Trophoblast cell (in vitro differentiated cells and primary cell): Measurements from ENCODE around the gene VEGFC.

Experiments used
- DNase-seq, 2 donors: peaks; one replicate each; pipeline ENCODE4 v3.0.0-alpha.2; 2016
- H2AFZ ChIP-seq: 2 replicates; pipeline ENCODE4 v1.6.1; 2013; ENCODE audit warnings: low read length, moderate library complexity, mild to moderate bottlenecking; ENCODE audit not compliant: insufficient read depth, poor library complexity
- H2AK5ac ChIP-seq: 2 replicates; pipeline ENCODE4 v1.6.1; 2013; ENCODE audit warnings: mild to moderate bottlenecking, low read length
- H2BK120ac ChIP-seq: 2 replicates; pipeline ENCODE4 v1.6.1; 2013; ENCODE audit warnings: low read length, mild to moderate bottlenecking, moderate library complexity; ENCODE audit not compliant: insufficient read depth, poor library complexity
- H2BK12ac ChIP-seq: 2 replicates; pipeline ENCODE4 v1.6.1; 2013; ENCODE audit warnings: mild to moderate bottlenecking, low read length, moderate library complexity
- H2BK5ac ChIP-seq: 2 replicates; pipeline ENCODE4 v1.6.1; 2013; ENCODE audit warnings: low read length, low read depth, moderate library complexity, mild to moderate bottlenecking; ENCODE audit not compliant: poor library complexity
- H3K14ac ChIP-seq: 2 replicates; pipeline ENCODE4 v1.6.1; 2013; ENCODE audit warnings: mild to moderate bottlenecking, low read length
- H3K18ac ChIP-seq: 2 replicates; pipeline ENCODE4 v1.6.1; 2013; ENCODE audit warnings: mild to moderate bottlenecking, low read length
- H3K23ac ChIP-seq: 2 replicates; pipeline ENCODE4 v1.6.1; 2013; ENCODE audit warnings: low read length
- H3K27ac ChIP-seq: 2 replicates; pipeline ENCODE4 v1.5.1; 2013; ENCODE audit warnings: low read depth, mild to moderate bottlenecking, inconsistent platforms, low read length, moderate library complexity
- H3K27me3 ChIP-seq: 2 replicates; pipeline ENCODE4 v1.6.1; 2013; ENCODE audit warnings: inconsistent platforms, mild to moderate bottlenecking, low read length, moderate library complexity; ENCODE audit not compliant: insufficient read depth
- H3K36me3 ChIP-seq, 2 experiments: 1 replicate in 1 of 2; 2 replicates in 1 of 2; pipeline ENCODE4 v1.6.1; 2013; ENCODE audit warnings: low read length in 2 of 2, mild to moderate bottlenecking in 2 of 2, moderate library complexity in 1 of 2; ENCODE audit not compliant: insufficient read depth in 2 of 2, control insufficient read depth in 1 of 2
- H3K4ac ChIP-seq: 2 replicates; pipeline ENCODE4 v1.6.1; 2013; ENCODE audit warnings: low read depth, mild to moderate bottlenecking, low read length, moderate library complexity
- H3K4me1 ChIP-seq, 2 experiments: 1 replicate in 1 of 2; 2 replicates in 1 of 2; pipeline ENCODE4 v1.6.1; 2013; ENCODE audit warnings: low read length in 2 of 2, mild to moderate bottlenecking in 2 of 2, moderate library complexity in 1 of 2; ENCODE audit not compliant: insufficient read depth in 2 of 2, control insufficient read depth in 1 of 2
- H3K4me2 ChIP-seq: 2 replicates; pipeline ENCODE4 v1.6.1; 2013; ENCODE audit warnings: inconsistent platforms, mild to moderate bottlenecking, low read length, moderate library complexity
- H3K4me3 ChIP-seq: 2 replicates; pipeline ENCODE4 v1.5.1; 2013; ENCODE audit warnings: mild to moderate bottlenecking, low read depth, low read length, inconsistent platforms
- H3K79me1 ChIP-seq: one replicate; pipeline ENCODE4 v1.6.1; 2013; ENCODE audit warnings: low read length
- H3K79me2 ChIP-seq: 2 replicates; pipeline ENCODE4 v1.6.1; 2013; ENCODE audit warnings: low read length, mild to moderate bottlenecking; ENCODE audit not compliant: control insufficient read depth, insufficient read depth, poor library complexity
- H3K9ac ChIP-seq: 2 replicates; pipeline ENCODE4 v1.6.1; 2013; ENCODE audit warnings: mild to moderate bottlenecking, low read length
- H3K9me3 ChIP-seq: 2 replicates; pipeline ENCODE4 v1.6.1; 2013; ENCODE audit warnings: low read depth, mild to moderate bottlenecking, control low read depth, inconsistent platforms, low read length; ENCODE audit not compliant: insufficient read depth
- H4K12ac ChIP-seq: 2 replicates; pipeline ENCODE4 v1.6.1; 2013; ENCODE audit warnings: low read depth, mild to moderate bottlenecking, low read length, moderate library complexity
- H4K8ac ChIP-seq: 2 replicates; pipeline ENCODE4 v1.6.1; 2013; ENCODE audit warnings: low read depth, mild to moderate bottlenecking, low read length, moderate library complexity
- H4K91ac ChIP-seq: one replicate; pipeline ENCODE4 v1.6.1; 2013; ENCODE audit warnings: low read depth, mild to moderate bottlenecking, low read length, moderate library complexity
- WGBS: extraction: QIAGEN DNeasy Blood & Tissue Kit; methylation state at CpG from one replicate; pipeline ENCODE4 v1.1.7; 2013; ENCODE audit warnings: missing lambda C conversion rate; ENCODE audit not compliant: insufficient read length, insufficient coverage; ENCODE audit errors: extremely low coverage; 5-methylcytosine and 5-hydroxymethylcytosine counted together

The VEGFC gene

DNA sequence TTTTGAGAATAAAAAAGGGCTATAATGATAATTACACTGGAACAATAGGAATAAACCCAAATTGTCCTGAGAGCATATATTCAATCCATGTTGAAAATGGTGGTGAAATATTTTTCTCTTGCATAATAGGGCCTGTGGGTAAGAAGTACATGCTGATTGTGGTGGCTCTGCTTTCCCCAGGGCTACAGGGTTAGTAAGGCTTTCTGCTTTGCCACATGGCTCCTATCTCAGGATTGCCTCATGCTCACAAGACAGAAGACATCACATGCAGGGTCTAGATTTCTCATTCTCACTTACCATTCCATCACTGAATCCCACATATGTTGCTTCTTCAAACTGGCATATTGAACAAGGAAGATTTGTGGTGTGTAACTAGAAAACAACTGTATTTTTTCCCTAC lies 12.4 kb upstream of the VEGFC start:
- Histone ChIP-seq H3K4me2 (no peak overlapping the region), H4K12ac (no peak overlapping the region), H3K9me3 (peaks cover 3% of the 10 kb centered on the region), H2BK5ac (no peak overlapping the region), H2AK5ac (no peak overlapping the region), H3K23ac (no peak overlapping the region), H2BK120ac (no peak overlapping the region), H3K4me3 (no peak overlapping the region), H2BK12ac (no peak overlapping the region), H3K79me1 (no peaks in the 10 kb centered on the region), H3K4me1 (no peaks in the 10 kb centered on the region), H3K36me3 (no peaks in the 10 kb centered on the region), H4K91ac (no peak overlapping the region), H3K79me2 (no peaks in the 10 kb centered on the region), H3K18ac (no peak overlapping the region), H3K27me3 (no peaks in the 10 kb centered on the region), H3K9ac (no peak overlapping the region), H2AFZ (no peak overlapping the region), H3K4ac (no peak overlapping the region), H3K27ac (no peak overlapping the region), H3K14ac (no peak overlapping the region), H4K8ac (no peak overlapping the region)
- no peak for DNase-seq

DNA sequence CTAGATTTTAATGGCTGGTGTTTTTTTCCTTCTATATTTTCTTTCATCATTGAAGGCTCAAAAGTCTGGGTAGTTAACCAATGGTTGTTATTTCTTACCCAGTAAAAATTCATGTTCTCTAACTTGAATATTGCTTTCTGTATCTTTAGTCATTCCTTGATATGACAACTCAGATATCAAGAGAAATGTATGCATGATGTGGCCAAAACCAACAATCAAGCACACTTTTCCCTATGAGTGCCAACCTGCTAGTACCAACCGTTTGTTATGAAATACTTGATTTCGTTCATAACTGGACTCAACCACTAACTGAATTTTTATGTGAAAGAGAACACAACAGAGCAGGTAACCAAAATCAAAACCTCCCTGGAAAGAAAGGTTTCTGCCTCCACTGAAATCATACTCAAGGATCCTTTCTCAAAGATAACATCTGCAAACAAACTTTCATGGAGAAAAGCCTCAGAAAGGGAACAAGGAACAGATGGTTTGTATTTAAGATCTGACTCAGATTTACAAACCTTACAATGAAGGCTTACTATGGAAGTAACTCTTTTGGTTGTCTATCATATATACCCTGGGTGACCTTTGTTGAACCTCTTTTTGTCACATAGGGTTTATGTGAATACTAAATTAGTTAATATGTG lies 8.3 kb upstream of the VEGFC start:
- Histone ChIP-seq H3K27me3 (no peaks in the 10 kb centered on the region), H3K4me3 (no peak overlapping the region), H3K4ac (no peak overlapping the region), H3K18ac (no peak overlapping the region), H4K12ac (no peak overlapping the region), H2BK120ac (no peak overlapping the region), H3K14ac (no peak overlapping the region), H4K8ac (no peak overlapping the region), H4K91ac (no peak overlapping the region), H3K27ac (no peak overlapping the region), H3K4me2 (no peak overlapping the region), H3K9ac (no peak overlapping the region), H3K79me1 (no peaks in the 10 kb centered on the region), H3K4me1 (no peaks in the 10 kb centered on the region), H2BK5ac (no peak overlapping the region), H3K23ac (no peak overlapping the region), H2BK12ac (no peak overlapping the region), H2AK5ac (no peak overlapping the region), H3K9me3 (no peaks in the 10 kb centered on the region), H2AFZ (no peak overlapping the region), H3K79me2 (no peaks in the 10 kb centered on the region), H3K36me3 (no peaks in the 10 kb centered on the region)
- no peak for DNase-seq
- no CpG with 5 or more reads among the region's 2 CpGs for WGBS

DNA sequence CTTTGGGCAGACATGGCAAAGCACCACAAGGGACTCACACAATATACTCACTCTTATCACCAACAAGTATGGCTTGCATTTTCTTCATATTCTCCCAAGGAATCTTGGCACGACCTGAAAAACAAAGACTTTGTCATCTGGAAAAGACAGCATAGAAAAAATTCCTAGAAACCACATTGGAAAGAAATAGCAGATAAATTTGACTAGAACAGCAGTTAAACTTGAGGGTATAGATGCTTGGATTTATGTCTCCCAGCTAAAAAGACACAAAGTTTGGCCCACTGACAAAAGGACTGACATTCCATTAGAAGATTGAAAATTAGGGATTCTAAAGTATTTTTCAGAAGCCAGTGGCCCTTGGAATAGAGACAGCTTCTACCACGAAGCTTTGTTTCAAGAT lies 6.9 kb upstream of the VEGFC start:
- no peak overlapping the region for H3K4ac ChIP-seq
- no peaks in the 10 kb centered on the region for H3K9me3 ChIP-seq
- no peak overlapping the region for H2AFZ ChIP-seq
- no peak overlapping the region for H2BK5ac ChIP-seq
- no peak overlapping the region for H3K9ac ChIP-seq
- no peak overlapping the region for H3K4me2 ChIP-seq
- H3K79me1 ChIP-seq: no peaks in the 10 kb centered on the region
- no peak overlapping the region for H4K8ac ChIP-seq
- H2BK12ac ChIP-seq: no peak overlapping the region
- no peak overlapping the region for H3K27ac ChIP-seq
- no peak overlapping the region for H2BK120ac ChIP-seq
- H3K18ac ChIP-seq: no peak overlapping the region
- no peak overlapping the region for H3K4me3 ChIP-seq
- H3K79me2 ChIP-seq: no peaks in the 10 kb centered on the region
- H3K23ac ChIP-seq: no peak overlapping the region
- H4K91ac ChIP-seq: no peak overlapping the region
- H4K12ac ChIP-seq: no peak overlapping the region
- no peak overlapping the region for H3K14ac ChIP-seq
- WGBS: no CpG with 5 or more reads among the region's 2 CpGs
- no peaks in the 10 kb centered on the region for H3K27me3 ChIP-seq
- H3K4me1 ChIP-seq: no peaks in the 10 kb centered on the region
- no peak overlapping the region for H2AK5ac ChIP-seq
- H3K36me3 ChIP-seq: no peaks in the 10 kb centered on the region
- DNase-seq: no peak

GRCh38 chr4:176798540-176798939 lies 5.8 kb upstream of the VEGFC start:
- Histone ChIP-seq H3K4ac (no peak overlapping the region), H2AFZ (no peak overlapping the region), H2BK12ac (no peak overlapping the region), H3K79me2 (no peaks in the 10 kb centered on the region), H3K79me1 (no peaks in the 10 kb centered on the region), H2BK5ac (no peak overlapping the region), H2BK120ac (no peak overlapping the region), H4K91ac (no peak overlapping the region), H3K4me1 (no peaks in the 10 kb centered on the region), H2AK5ac (no peak overlapping the region), H3K9ac (no peak overlapping the region), H3K4me2 (no peak overlapping the region), H3K4me3 (no peak overlapping the region), H4K8ac (no peak overlapping the region), H3K36me3 (no peaks in the 10 kb centered on the region), H4K12ac (no peak overlapping the region), H3K27ac (no peak overlapping the region), H3K18ac (no peak overlapping the region), H3K14ac (no peak overlapping the region), H3K9me3 (no peaks in the 10 kb centered on the region), H3K27me3 (no peaks in the 10 kb centered on the region), H3K23ac (no peak overlapping the region)
- no CpG with 5 or more reads among the region's 1 CpG for WGBS
- no peak for DNase-seq
